Stimulated activated naive B cell treated with anti-CD40 and anti-IgM and Interleukin-4, amounts not matched to agents 10 μg/mL and 1 μg/mL and 100 μg/mL, for 72 hours (primary cell): Measurements from ENCODE around the gene CNTN6.

Experiments used
- ATAC-seq, 2 donors: fragments of 150-1000 bp; cut with Tn5 transposase; replicated peaks; 2 replicates each; pipeline ENCODE4 v1.10.0; 2021; ENCODE audit warnings: moderate library complexity in 1 of 2
- DNase-seq: peaks from one replicate; pipeline ENCODE4 v3.0.0; 2021
- H3K27ac Mint-ChIP-seq: one replicate; pipeline ENCODE4 v1.8.0; 2022; ENCODE audit warnings: mild to moderate bottlenecking, mixed read lengths
- H3K27me3 Mint-ChIP-seq, 2 donors: one replicate each; pipeline ENCODE4 v1.8.0; 2022; ENCODE audit warnings: mixed read lengths in 2 of 2
- H3K36me3 Mint-ChIP-seq, 2 donors: one replicate each; pipeline ENCODE4 v1.8.0; 2022; ENCODE audit warnings: mixed read lengths in 2 of 2, mild to moderate bottlenecking in 1 of 2
- H3K4me1 Mint-ChIP-seq, 2 donors: one replicate each; pipeline ENCODE4 v1.8.0; 2022; ENCODE audit warnings: mixed read lengths in 2 of 2, mild to moderate bottlenecking in 1 of 2
- H3K4me3 Mint-ChIP-seq, 2 donors: one replicate each; pipeline ENCODE4 v1.8.0; 2022; ENCODE audit warnings: mild to moderate bottlenecking in 2 of 2, mixed read lengths in 2 of 2, moderate library complexity in 1 of 2
- H3K9me3 Mint-ChIP-seq, 2 donors: one replicate each; pipeline ENCODE4 v1.8.0; 2022; ENCODE audit warnings: mixed read lengths in 2 of 2, mild to moderate bottlenecking in 1 of 2

The CNTN6 gene

DNA sequence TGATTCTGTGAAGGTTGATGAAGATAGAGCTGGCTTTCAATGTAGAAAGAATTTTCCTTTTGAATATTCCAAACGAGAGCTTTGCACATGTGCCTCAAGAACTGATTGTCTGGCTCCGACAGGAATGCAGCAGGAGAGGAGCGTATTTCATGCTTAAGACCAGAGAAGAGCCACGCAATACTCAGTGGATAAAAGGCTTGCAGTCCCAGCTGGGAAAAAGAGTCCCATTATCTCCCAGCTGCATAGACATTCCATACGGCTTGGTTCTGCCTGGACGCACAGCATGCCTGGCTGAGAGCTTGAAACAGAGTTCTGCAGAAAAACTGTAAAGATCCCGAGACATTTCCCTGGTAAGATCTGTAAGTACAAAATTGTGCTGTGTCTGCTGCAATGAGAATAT lies at the start of gene CNTN6:
Gene CNTN6 (plus strand): TSS at position 254 of the 400 bp plus-strand sequence. CDS start 54,985 bp downstream, outside the sequence.
- no peak within 1 kb of the TSS for H3K4me3 Mint-ChIP-seq
- no peak for ATAC-seq
- no peak for DNase-seq
- H3K27me3 Mint-ChIP-seq = no peaks in the 10 kb centered on the region
- no peaks in the 10 kb centered on the region for H3K4me1 Mint-ChIP-seq
- H3K36me3 Mint-ChIP-seq = no peaks in the 10 kb centered on the region
- no peak within 1 kb of the TSS for H3K27ac Mint-ChIP-seq
- H3K9me3 Mint-ChIP-seq = no peaks in the 10 kb centered on the region

DNA sequence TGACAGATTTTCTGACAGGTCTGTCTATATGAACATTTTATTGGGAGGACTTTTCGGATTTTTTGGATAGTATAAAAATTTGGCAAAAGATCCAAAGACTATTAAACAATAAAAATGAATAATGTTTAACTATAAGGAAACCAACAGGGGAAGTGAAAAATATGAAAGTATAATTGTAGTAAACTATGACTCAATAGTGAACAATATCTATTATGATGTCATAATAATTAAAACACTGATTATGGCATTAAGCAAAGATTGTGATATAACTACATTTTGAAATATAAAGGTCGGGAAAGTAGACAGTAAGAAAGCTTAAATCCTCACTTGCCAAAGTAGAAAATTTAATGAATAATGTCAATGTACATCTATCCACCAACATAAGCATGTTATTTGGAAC lies 44.3 kb upstream of the CNTN6 start:
- no peak overlapping the region for H3K27ac Mint-ChIP-seq
- ATAC-seq (no peak), DNase-seq (no peak)
- no peak overlapping the region for H3K4me3 Mint-ChIP-seq
- no peaks in the 10 kb centered on the region for H3K36me3 Mint-ChIP-seq
- peaks cover 0 to 5% of the 10 kb centered on the region in 2 donors for H3K9me3 Mint-ChIP-seq
- no peaks in the 10 kb centered on the region for H3K4me1 Mint-ChIP-seq
- no peaks in the 10 kb centered on the region for H3K27me3 Mint-ChIP-seq

DNA sequence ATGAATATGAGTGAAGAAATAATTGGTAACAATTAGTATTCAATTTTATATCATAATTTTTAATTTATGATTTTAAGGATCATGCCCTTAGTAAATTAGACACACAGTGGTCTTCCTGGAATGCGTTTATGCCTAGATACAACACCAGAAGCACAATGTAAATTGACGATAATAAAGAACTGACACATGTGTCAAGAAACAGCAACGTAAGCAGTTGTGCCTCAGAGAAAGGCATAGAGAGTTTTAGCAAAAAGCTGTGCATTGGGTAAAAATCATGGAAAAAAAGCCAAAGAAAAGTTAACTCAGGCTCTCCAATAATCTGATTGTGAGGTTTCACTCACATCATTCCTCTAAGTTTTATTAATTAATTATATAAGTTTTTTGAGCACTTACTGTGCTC lies 37.0 kb upstream of the CNTN6 start:
- Mint-ChIP-seq H3K4me1 (no peaks in the 10 kb centered on the region), H3K27ac (no peak overlapping the region), H3K27me3 (no peaks in the 10 kb centered on the region), H3K36me3 (no peaks in the 10 kb centered on the region), H3K9me3 (peaks cover 1 to 5% of the 10 kb centered on the region in 2 donors), H3K4me3 (no peak overlapping the region)
- no peak for DNase-seq
- no peak for ATAC-seq

DNA sequence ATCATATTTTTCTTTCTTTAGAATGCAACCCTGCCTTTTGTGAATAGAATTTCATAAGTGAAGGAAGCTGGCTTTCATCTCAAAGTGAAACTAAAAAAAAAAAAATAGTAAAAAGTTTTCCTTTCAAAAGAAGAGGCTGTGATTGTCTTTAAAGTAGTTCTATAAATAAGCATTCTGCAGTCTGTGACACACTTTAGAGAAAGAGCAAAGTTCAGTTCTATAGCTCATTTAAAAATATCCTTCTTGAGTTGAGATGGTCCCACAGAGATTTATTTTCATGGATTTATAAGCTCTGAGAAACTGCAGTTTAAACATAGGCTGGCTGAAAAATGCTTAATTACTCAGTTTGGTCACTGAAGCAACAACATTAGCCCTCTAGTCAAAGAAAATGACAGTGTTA lies 36.1 kb upstream of the CNTN6 start:
- H3K9me3 Mint-ChIP-seq = peaks cover 1 to 5% of the 10 kb centered on the region in 2 donors
- no peak overlapping the region for H3K27ac Mint-ChIP-seq
- no peaks in the 10 kb centered on the region for H3K4me1 Mint-ChIP-seq
- H3K27me3 Mint-ChIP-seq = no peaks in the 10 kb centered on the region
- no peaks in the 10 kb centered on the region for H3K36me3 Mint-ChIP-seq
- DNase-seq (no peak), ATAC-seq (no peak)
- H3K4me3 Mint-ChIP-seq = no peak overlapping the region

DNA sequence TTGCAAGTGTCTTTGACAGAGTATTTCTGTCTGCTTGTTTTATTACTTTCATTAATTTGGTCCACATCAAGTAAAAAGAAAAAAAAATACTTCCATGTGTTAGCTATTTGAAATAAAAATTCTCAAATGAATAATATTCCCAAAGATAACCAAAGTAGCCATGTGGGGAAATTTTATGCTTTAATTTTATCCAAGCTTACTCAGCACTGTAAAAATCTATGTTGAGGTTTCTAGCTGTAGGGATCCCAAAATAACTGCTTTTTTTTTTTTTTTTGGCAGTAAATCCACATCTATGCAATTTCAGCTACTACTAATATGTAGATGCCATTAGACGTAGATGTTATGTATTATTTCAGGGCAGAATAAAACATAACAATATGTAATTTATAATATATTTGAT lies 35.4 kb upstream of the CNTN6 start:
- H3K9me3 Mint-ChIP-seq = peaks cover 3 to 5% of the 10 kb centered on the region in 2 donors
- ATAC-seq (no peak), DNase-seq (no peak)
- H3K4me1 Mint-ChIP-seq = no peaks in the 10 kb centered on the region
- no peaks in the 10 kb centered on the region for H3K27me3 Mint-ChIP-seq
- H3K4me3 Mint-ChIP-seq = no peak overlapping the region
- H3K36me3 Mint-ChIP-seq = no peaks in the 10 kb centered on the region
- no peak overlapping the region for H3K27ac Mint-ChIP-seq

DNA sequence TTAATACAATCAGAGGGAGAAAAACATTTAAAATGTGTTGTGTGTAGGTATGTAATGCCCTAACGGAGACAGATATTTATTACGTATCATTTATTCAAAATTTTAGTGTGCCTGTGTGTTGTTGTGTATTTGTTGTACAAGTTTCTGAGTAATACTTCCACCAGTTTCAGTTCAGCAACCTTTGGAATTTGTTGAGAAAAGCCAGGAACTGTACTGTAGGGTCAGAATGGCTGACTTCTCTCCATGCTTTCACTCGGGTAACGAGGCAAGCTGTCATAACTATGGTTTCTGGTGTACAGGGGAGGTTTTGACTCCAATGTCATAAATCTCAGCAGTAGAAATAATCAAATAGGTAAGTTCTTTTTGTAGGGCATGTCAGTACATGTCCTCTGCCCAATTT lies 23.8 kb upstream of the CNTN6 start:
- H3K27me3 Mint-ChIP-seq = no peaks in the 10 kb centered on the region
- no peaks in the 10 kb centered on the region for H3K4me1 Mint-ChIP-seq
- ATAC-seq (no peak), DNase-seq (no peak)
- H3K27ac Mint-ChIP-seq = no peak overlapping the region
- H3K9me3 Mint-ChIP-seq = peaks cover 0 to 2% of the 10 kb centered on the region in 2 donors
- no peaks in the 10 kb centered on the region for H3K36me3 Mint-ChIP-seq
- H3K4me3 Mint-ChIP-seq = no peak overlapping the region

DNA sequence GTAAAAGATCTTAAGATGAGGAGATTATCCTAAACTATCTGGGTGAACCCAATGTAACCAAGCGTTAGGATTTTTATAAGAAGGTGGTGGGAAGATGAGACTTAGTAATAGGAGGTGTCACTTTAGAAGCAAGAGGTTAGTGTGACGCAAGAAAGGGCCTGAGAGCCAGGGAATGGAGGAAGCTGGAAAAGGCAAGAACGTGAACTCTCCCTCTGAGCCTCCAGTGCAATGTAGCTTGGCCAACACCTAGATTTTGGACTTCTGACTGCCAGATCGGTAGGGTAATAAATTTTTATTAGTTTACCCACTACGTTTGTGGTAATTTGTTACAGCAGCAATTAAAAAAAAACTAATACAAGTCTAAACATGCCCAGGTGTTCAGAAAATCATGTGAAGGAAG lies 20.8 kb upstream of the CNTN6 start:
- no peaks in the 10 kb centered on the region for H3K4me1 Mint-ChIP-seq
- ATAC-seq = no peak
- no peaks in the 10 kb centered on the region for H3K36me3 Mint-ChIP-seq
- H3K27ac Mint-ChIP-seq = no peak overlapping the region
- no peaks in the 10 kb centered on the region for H3K27me3 Mint-ChIP-seq
- no peak for DNase-seq
- no peak overlapping the region for H3K4me3 Mint-ChIP-seq
- peaks cover 0 to 2% of the 10 kb centered on the region in 2 donors for H3K9me3 Mint-ChIP-seq

DNA sequence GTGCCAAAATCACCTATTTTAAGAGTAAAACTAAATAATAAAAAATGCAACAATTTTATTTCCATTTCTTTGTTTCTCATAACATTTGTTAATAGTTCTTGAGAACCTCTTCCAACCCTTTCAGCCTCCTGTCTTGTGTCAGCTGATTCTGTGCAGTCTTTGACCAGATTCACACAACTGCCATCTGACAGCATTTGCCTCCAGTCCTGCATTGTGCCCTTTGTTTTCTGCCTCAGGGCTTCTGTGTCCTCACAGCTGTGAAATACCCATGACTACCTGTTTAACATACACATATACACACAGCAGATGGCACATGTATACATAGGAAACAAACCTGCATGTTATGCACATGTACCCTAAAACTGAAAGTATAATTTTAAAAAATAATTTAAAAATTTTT lies 13.2 kb upstream of the CNTN6 start:
- Mint-ChIP-seq H3K4me3 (no peak overlapping the region), H3K27ac (no peak overlapping the region), H3K9me3 (no peaks in the 10 kb centered on the region), H3K4me1 (no peaks in the 10 kb centered on the region), H3K36me3 (no peaks in the 10 kb centered on the region), H3K27me3 (no peaks in the 10 kb centered on the region)
- DNase-seq (no peak), ATAC-seq (no peak)

DNA sequence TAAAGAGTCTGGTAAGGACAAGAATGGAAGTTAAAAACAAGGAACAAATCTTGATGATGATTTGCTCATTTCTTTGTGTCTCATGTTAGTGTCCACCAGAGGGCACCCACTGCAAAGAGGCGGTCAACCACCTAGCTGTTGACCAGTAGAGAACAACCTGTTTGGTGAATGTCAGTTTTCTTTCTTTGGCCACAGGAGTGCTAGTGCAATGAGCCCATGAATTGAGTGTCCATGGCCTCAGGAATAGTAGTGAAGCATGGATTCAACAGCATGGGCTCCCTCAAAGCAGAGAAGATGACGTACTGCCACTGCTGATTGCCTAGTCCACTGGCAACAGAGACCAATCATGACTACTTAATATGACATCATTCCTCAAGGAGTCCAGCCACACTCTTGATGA lies 10.7 kb upstream of the CNTN6 start:
- Mint-ChIP-seq H3K27me3 (no peaks in the 10 kb centered on the region), H3K4me1 (no peaks in the 10 kb centered on the region), H3K27ac (no peak overlapping the region), H3K4me3 (no peak overlapping the region), H3K36me3 (no peaks in the 10 kb centered on the region), H3K9me3 (no peaks in the 10 kb centered on the region)
- peak; percentile 29 to 42 for ATAC-seq
- no peak for DNase-seq

DNA sequence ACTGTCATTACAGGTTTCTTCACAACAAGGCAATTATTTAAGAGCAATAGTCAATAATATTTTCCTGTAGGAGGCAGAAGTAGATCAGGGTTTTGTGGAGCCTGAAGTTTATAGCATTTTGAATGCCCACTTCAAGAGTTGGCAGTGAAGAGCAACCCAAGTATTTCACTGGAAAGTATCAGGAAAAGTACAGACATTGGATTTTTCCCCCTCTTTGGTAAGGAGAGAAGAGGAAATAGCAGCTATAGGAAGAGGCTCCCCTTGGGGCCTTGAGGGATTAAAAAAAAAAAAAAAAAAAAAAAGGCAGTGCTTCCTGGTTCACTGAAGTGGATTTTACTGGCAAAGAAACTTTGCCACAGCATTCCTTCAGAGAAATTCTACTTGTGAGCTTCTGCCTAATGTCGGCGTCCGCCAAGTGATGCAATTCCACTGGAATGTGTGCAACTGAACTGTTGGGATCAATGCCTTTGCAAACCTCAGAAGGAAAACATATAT lies 5.7 kb upstream of the CNTN6 start:
- Mint-ChIP-seq H3K36me3 (no peaks in the 10 kb centered on the region), H3K4me1 (no peaks in the 10 kb centered on the region), H3K4me3 (no peak overlapping the region), H3K27ac (no peak overlapping the region), H3K27me3 (no peaks in the 10 kb centered on the region), H3K9me3 (no peaks in the 10 kb centered on the region)
- DNase-seq (no peak), ATAC-seq (no peak)

DNA sequence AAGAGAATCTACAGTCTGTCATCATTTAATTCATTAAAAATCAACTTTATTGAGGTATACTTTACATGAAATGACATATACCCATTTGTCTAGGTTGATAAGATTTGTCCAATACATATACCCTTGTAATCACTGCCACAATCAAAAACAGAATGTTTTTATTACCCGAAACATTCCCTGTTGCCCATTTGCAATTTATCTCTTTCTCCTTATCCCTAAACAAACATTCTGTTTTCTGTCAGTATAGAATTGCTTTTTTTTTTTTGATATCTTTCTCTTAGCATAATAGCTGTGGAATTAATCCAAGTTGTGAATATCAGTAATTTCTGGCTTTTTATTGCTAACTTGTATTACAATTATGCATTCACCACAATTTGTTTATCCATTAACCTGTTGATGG lies 4.3 kb upstream of the CNTN6 start:
- Mint-ChIP-seq H3K27me3 (no peaks in the 10 kb centered on the region), H3K4me1 (no peaks in the 10 kb centered on the region), H3K36me3 (no peaks in the 10 kb centered on the region), H3K27ac (no peak overlapping the region), H3K4me3 (no peak overlapping the region), H3K9me3 (no peaks in the 10 kb centered on the region)
- ATAC-seq (no peak), DNase-seq (no peak)

DNA sequence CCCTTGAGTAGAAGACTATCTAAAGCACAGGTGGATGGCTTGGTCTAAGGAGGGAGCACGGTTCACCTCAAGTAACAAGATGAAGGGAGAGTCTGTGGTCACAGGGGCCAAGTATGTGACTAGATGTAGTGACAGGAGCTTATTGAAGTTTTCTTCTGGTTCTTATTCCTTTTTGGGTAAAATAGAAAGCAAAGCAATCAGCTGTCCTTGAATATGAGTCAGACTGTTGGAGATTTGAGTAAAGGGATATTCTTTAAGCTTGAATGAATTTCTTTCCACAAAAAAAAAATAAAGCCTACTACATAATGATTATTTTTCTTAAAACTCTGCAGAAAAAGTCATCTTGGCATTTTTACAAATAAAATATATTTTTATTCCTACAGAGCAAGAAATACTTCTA lies 1.5 kb upstream of the CNTN6 start:
- no peaks in the 10 kb centered on the region for H3K4me1 Mint-ChIP-seq
- no peak overlapping the region for H3K27ac Mint-ChIP-seq
- no peak for DNase-seq
- no peaks in the 10 kb centered on the region for H3K9me3 Mint-ChIP-seq
- no peak for ATAC-seq
- H3K4me3 Mint-ChIP-seq = no peak overlapping the region
- H3K27me3 Mint-ChIP-seq = no peaks in the 10 kb centered on the region
- H3K36me3 Mint-ChIP-seq = no peaks in the 10 kb centered on the region

DNA sequence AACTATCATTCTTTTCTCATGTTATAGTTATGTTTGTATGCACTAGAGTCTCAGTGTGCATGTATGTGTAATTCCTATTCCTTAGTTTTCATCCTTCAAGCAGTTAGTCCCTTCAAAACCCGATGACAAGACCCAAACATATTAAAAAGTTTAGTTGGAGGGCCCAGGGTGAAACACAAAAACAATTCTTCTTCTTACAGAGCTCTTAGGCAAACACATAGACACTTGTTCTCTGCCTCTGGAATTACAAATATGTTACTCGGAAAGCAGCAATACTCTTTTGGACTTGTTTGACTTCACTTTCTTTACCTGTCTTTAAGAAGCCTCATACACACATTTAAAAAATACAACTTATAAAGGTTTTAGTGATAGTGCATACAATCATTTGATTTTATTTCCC lies 763 bp upstream of the CNTN6 start:
- Mint-ChIP-seq H3K36me3 (no peaks in the 10 kb centered on the region), H3K27ac (no peak overlapping the region), H3K4me1 (no peaks in the 10 kb centered on the region), H3K4me3 (no peak overlapping the region), H3K9me3 (no peaks in the 10 kb centered on the region), H3K27me3 (no peaks in the 10 kb centered on the region)
- DNase-seq (no peak), ATAC-seq (no peak)

DNA sequence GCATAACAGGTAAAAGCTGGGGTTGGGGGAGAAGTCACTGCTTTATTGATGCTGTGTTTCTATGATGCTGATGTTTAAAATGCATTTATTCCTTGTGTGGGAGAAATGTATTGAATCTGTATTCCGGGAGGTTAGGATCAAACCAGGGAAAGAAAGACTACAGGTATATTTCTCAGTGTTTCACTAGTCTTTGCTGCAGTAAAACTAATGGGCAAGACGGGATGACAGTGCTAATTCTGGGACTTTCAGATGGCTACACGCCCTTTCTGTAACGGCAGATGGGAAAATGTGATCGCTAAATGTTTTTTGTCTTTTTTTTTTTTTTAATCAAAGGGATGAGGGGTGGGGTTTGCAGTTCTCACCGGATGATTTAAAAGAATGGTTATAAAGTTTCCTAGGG lies 393 bp downstream of the CNTN6 start:
- Mint-ChIP-seq H3K9me3 (no peaks in the 10 kb centered on the region), H3K36me3 (no peaks in the 10 kb centered on the region), H3K27ac (no peak overlapping the region), H3K27me3 (no peaks in the 10 kb centered on the region), H3K4me3 (no peak overlapping the region), H3K4me1 (no peaks in the 10 kb centered on the region)
- ATAC-seq = no peak
- no peak for DNase-seq

DNA sequence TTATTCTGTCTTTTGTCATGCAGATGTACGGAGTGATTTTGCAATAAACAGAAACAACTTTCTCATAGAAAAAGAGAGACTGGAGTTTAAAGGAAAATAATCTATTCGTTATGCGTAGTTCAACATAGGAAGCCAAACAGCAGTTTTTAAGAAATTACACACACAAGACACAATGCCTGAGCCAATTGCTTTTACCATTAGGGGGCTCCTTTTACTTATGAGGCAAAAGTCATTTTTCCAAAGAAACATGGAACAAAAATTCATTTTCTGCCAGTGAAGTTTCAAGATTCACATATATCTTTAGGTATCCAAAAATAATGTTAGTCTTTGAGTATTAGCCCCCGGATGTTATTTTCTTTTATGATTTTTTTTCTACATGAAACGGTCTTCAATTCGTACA lies 10.7 kb downstream of the CNTN6 start:
- no peaks in the 10 kb centered on the region for H3K36me3 Mint-ChIP-seq
- H3K4me3 Mint-ChIP-seq = no peak overlapping the region
- H3K4me1 Mint-ChIP-seq = no peaks in the 10 kb centered on the region
- DNase-seq (no peak), ATAC-seq (no peak)
- H3K9me3 Mint-ChIP-seq = peaks cover 0 to 2% of the 10 kb centered on the region in 2 donors
- no peaks in the 10 kb centered on the region for H3K27me3 Mint-ChIP-seq
- H3K27ac Mint-ChIP-seq = no peak overlapping the region

DNA sequence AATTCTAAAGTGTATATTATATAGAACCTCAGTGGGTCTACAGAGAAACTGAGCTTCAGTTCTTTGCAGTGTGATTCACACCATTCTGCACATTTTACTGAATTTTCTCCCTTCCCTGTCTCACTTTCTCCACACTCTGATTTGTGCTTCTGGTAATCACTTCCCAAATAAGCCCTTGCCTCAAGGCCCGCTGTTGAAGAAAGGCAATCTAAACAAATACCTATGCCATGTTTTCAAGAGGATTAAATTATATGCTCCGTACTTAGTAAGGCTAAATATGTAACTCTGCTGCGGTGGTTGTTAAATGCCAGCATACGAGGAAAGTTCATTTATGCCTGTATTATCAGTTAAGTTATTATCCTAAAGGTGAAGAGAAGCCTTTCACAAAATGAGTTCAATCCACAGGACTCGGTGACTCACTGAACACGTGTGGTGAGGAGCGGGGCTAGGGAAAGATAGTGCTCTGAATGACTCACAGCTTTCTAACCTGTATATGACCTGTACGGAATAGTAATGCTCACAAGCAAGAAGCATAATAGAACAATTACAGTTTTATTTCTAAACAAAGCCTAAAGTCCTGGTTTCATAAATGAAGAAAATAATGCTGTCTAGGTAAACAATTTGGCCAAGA lies 25.1 kb downstream of the CNTN6 start:
- H3K4me3 Mint-ChIP-seq = no peak overlapping the region
- H3K9me3 Mint-ChIP-seq = peaks cover 1 to 4% of the 10 kb centered on the region in 2 donors
- H3K4me1 Mint-ChIP-seq = no peaks in the 10 kb centered on the region
- no peak for DNase-seq
- H3K27ac Mint-ChIP-seq = no peak overlapping the region
- no peaks in the 10 kb centered on the region for H3K27me3 Mint-ChIP-seq
- no peaks in the 10 kb centered on the region for H3K36me3 Mint-ChIP-seq
- no peak for ATAC-seq
